A204.1 (cell line): ENCODE measurements around the gene SLC5A1.

Experiments used
- FAIRE-seq: peaks from 2 replicates; lab custom pipeline; 2012; peaks lifted over from hg19 to GRCh38; lab: Jason Lieb, UNC

The SLC5A1 gene

GRCh38 chr22:32042924-32043323 is at the start of gene SLC5A1:
Gene SLC5A1 (plus strand): TSS chr22:32043261. CDS start chr22:32043282, 21 bp downstream.
- FAIRE-seq, result no peak

GRCh38 chr22:31995046-31995445 is 48.0 kb upstream of the SLC5A1 start:
- no peak for FAIRE-seq

- no peak for FAIRE-seq
Observed at GRCh38 chr22:31995807-31996206, 47.3 kb upstream of the SLC5A1 start.

- FAIRE-seq, result no peak
Observed at GRCh38 chr22:31998784-31999385, 44.2 kb upstream of the SLC5A1 start.

- FAIRE-seq, result no peak
Observed at GRCh38 chr22:32000181-32000580, 42.9 kb upstream of the SLC5A1 start.

GRCh38 chr22:32005453-32005852 is 37.6 kb upstream of the SLC5A1 start:
- no peak for FAIRE-seq

- FAIRE-seq, result no peak
Observed at GRCh38 chr22:32013200-32013599, 29.9 kb upstream of the SLC5A1 start.

GRCh38 chr22:32016081-32016480 is 27.0 kb upstream of the SLC5A1 start:
- FAIRE-seq, result no peak

GRCh38 chr22:32018056-32018455 is 25.0 kb upstream of the SLC5A1 start:
- FAIRE-seq, result no peak

GRCh38 chr22:32020117-32020516 is 22.9 kb upstream of the SLC5A1 start:
- FAIRE-seq, result no peak

- FAIRE-seq, result no peak
Observed at GRCh38 chr22:32021716-32022115, 21.3 kb upstream of the SLC5A1 start.

- no peak for FAIRE-seq
Observed at GRCh38 chr22:32023251-32023827, 19.7 kb upstream of the SLC5A1 start.

GRCh38 chr22:32024796-32025195 is 18.3 kb upstream of the SLC5A1 start:
- FAIRE-seq, result no peak

- FAIRE-seq, result no peak
Observed at GRCh38 chr22:32030518-32031247, 12.4 kb upstream of the SLC5A1 start.

GRCh38 chr22:32031466-32031865 is 11.6 kb upstream of the SLC5A1 start:
- FAIRE-seq, result no peak

GRCh38 chr22:32034275-32034674 is 8.8 kb upstream of the SLC5A1 start:
- no peak for FAIRE-seq

GRCh38 chr22:32037236-32037635 is 5.8 kb upstream of the SLC5A1 start:
- no peak for FAIRE-seq

GRCh38 chr22:32040324-32040904 is 2.6 kb upstream of the SLC5A1 start:
- FAIRE-seq, result no peak

- FAIRE-seq, result no peak
Observed at GRCh38 chr22:32043391-32043790, 330 bp downstream of the SLC5A1 start.

GRCh38 chr22:32044477-32044876 is 1.4 kb downstream of the SLC5A1 start:
- FAIRE-seq, result no peak

GRCh38 chr22:32044913-32045312 is 1.9 kb downstream of the SLC5A1 start:
- FAIRE-seq, result no peak

- FAIRE-seq, result no peak
Observed at GRCh38 chr22:32048069-32048468, 5.0 kb downstream of the SLC5A1 start.
